HEK293 (cell line): ENCODE measurements around the gene AICDA.
"Not testable (repeated sequence)": the region's sequence is repeated elsewhere in the genome, so short reads cannot be mapped to it uniquely, and the experiment has no call there.

Source experiments
- ZNF133 ChIP-seq: fragments of 450-650 bp; formaldehyde crosslinking; IDR thresholded peaks from 2 replicates; pipeline ENCODE4 v1.5.1; 2016; ENCODE audit warnings: missing biosample characterization, missing genetic modification characterization
- ZNF311 ChIP-seq: fragments of 450-650 bp; formaldehyde crosslinking; IDR thresholded peaks from 2 replicates; pipeline ENCODE4 v1.5.1; 2017; ENCODE audit warnings: missing biosample characterization, missing genetic modification characterization, borderline replicate concordance
- ZNF404 ChIP-seq: fragments of 450-650 bp; formaldehyde crosslinking; IDR thresholded peaks from 2 replicates; pipeline ENCODE4 v1.5.1; 2017; ENCODE audit warnings: missing biosample characterization, missing genetic modification characterization
- ZSCAN30 ChIP-seq: fragments of 450-650 bp; IDR thresholded peaks from 2 replicates; pipeline ENCODE4 v1.5.1; 2018; ENCODE audit warnings: missing biosample characterization, mild to moderate bottlenecking, missing genetic modification characterization, moderate library complexity
- TF ChIP-seq, protein P1 (sequence below): fragments of 450-650 bp; formaldehyde crosslinking; IDR thresholded peaks from 2 replicates; pipeline ENCODE4 v1.5.1; 2016; ENCODE audit warnings: missing biosample characterization, missing genetic modification characterization
- TF ChIP-seq, protein P2 (sequence below): fragments of 450-650 bp; formaldehyde crosslinking; IDR thresholded peaks from 2 replicates; pipeline ENCODE4 v1.5.1; 2016; ENCODE audit warnings: missing biosample characterization, missing genetic modification characterization
- TF ChIP-seq, protein P3 (sequence below): fragments of 450-650 bp; formaldehyde crosslinking; IDR thresholded peaks from 2 replicates; pipeline ENCODE4 v1.5.1; 2016; ENCODE audit warnings: missing biosample characterization, missing genetic modification characterization
- TF ChIP-seq, protein P4 (sequence below): fragments of 450-650 bp; formaldehyde crosslinking; IDR thresholded peaks from 2 replicates; pipeline ENCODE4 v1.5.1; 2016; ENCODE audit warnings: missing biosample characterization, missing genetic modification characterization

DNA sequence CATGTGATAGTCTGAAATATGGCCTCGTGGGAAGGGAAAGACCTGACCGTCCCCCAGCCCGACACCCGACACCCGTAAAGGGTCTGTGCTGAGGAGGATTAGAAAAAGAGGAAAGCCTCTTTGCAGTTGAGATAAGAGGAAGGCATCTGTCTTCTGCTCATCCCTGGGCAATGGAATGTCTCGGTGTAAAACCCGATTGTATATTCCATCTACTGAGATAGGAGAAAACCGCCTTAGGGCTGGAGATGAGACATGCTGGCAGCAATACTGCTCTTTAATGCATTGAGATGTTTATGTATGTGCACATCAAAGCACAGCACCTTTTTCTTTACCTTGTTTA lies 23.3 kb upstream of the AICDA start:
- not testable (repeated sequence) for TF ChIP-seq ZNF311, ZSCAN30, ZNF133, ZNF404 (tag by site-specific recombination)
- TF ChIP-seq, protein P1, sequence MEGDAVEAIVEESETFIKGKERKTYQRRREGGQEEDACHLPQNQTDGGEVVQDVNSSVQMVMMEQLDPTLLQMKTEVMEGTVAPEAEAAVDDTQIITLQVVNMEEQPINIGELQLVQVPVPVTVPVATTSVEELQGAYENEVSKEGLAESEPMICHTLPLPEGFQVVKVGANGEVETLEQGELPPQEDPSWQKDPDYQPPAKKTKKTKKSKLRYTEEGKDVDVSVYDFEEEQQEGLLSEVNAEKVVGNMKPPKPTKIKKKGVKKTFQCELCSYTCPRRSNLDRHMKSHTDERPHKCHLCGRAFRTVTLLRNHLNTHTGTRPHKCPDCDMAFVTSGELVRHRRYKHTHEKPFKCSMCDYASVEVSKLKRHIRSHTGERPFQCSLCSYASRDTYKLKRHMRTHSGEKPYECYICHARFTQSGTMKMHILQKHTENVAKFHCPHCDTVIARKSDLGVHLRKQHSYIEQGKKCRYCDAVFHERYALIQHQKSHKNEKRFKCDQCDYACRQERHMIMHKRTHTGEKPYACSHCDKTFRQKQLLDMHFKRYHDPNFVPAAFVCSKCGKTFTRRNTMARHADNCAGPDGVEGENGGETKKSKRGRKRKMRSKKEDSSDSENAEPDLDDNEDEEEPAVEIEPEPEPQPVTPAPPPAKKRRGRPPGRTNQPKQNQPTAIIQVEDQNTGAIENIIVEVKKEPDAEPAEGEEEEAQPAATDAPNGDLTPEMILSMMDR (tag by site-specific recombination): not testable (repeated sequence)
- TF ChIP-seq, protein P2, sequence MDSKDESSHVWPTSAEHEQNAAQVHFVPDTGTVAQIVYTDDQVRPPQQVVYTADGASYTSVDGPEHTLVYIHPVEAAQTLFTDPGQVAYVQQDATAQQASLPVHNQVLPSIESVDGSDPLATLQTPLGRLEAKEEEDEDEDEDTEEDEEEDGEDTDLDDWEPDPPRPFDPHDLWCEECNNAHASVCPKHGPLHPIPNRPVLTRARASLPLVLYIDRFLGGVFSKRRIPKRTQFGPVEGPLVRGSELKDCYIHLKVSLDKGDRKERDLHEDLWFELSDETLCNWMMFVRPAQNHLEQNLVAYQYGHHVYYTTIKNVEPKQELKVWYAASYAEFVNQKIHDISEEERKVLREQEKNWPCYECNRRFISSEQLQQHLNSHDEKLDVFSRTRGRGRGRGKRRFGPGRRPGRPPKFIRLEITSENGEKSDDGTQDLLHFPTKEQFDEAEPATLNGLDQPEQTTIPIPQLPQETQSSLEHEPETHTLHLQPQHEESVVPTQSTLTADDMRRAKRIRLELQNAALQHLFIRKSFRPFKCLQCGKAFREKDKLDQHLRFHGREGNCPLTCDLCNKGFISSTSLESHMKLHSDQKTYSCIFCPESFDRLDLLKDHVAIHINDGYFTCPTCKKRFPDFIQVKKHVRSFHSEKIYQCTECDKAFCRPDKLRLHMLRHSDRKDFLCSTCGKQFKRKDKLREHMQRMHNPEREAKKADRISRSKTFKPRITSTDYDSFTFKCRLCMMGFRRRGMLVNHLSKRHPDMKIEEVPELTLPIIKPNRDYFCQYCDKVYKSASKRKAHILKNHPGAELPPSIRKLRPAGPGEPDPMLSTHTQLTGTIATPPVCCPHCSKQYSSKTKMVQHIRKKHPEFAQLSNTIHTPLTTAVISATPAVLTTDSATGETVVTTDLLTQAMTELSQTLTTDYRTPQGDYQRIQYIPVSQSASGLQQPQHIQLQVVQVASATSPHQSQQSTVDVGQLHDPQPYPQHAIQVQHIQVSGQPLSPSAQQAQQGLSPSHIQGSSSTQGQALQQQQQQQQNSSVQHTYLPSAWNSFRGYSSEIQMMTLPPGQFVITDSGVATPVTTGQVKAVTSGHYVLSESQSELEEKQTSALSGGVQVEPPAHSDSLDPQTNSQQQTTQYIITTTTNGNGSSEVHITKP (tag by site-specific recombination): not testable (repeated sequence)
- TF ChIP-seq, protein P3, sequence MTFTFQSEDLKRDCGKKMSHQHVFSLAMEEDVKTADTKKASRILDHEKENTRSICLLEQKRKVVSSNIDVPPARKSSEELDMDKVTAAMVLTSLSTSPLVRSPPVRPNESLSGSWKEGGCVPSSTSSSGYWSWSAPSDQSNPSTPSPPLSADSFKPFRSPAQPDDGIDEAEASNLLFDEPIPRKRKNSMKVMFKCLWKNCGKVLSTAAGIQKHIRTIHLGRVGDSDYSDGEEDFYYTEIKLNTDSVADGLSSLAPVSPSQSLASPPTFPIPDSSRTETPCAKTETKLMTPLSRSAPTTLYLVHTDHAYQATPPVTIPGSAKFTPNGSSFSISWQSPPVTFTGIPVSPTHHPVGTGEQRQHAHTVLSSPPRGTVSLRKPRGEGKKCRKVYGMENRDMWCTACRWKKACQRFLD (tag by site-specific recombination): not testable (repeated sequence)
- TF ChIP-seq, protein P4, sequence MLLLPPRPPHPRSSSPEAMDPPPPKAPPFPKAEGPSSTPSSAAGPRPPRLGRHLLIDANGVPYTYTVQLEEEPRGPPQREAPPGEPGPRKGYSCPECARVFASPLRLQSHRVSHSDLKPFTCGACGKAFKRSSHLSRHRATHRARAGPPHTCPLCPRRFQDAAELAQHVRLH (tag by site-specific recombination): not testable (repeated sequence)
